OCI-LY7 (cell line): ENCODE measurements around the gene METTL23.

Experiments used
- CTCF ChIP-seq: fragments of 200-600 bp; sonication (generic); conservative IDR thresholded peaks from 2 replicates; pipeline ENCODE4 v1.5.1; 2014; ENCODE audit warnings: mild to moderate bottlenecking, antibody characterized with exemption, low read length, moderate library complexity, mixed read lengths
- EZH2phosphoT487 ChIP-seq: fragments of 200-600 bp; sonication (generic); IDR thresholded peaks from 2 replicates; pipeline ENCODE4 v1.6.1; 2018; ENCODE audit warnings: low read depth, borderline replicate concordance, mild to moderate bottlenecking, mixed run types, antibody characterized with exemption, low read length, moderate library complexity, mixed read lengths

- TF ChIP-seq CTCF (peak; percentile 100), EZH2phosphoT487 (no peak)
These were observed 11.7 kb upstream of the METTL23 start for GRCh38 chr17:76714822-76715495.
